OCI-LY7 (cell line): ENCODE results near the gene MRRF. TPM values are rescaled to one million over a fixed set of nuclear protein-coding genes. Genes with fewer than 3 reads are reported as not detected.
A peak's percentile ranks its signal among the peaks of the same experiment; 100 is the strongest.

Experiments
- BruUV-seq: library from RNA; stranded (reverse); fragments of 400-500 nt; replicated peaks from 2 replicates; lab custom pipeline; 2021; lab: Mats Ljungman, UMichigan
- CTCF ChIA-PET: fragments of 300-600 bp; sonication (Branson Sonifier 250); formaldehyde crosslinking; loops from one replicate; lab custom pipeline; 2022; ENCODE audit warnings: antibody characterized with exemption; ENCODE audit not compliant: unreplicated experiment; lab: Charles Lee
- POLR2A ChIA-PET: fragments of 300-600 bp; sonication (Branson Sonifier 250); formaldehyde crosslinking; loops from one replicate; lab custom pipeline; 2022; ENCODE audit warnings: antibody characterized with exemption; lab: Charles Lee
- DNase-seq: peaks from one replicate; pipeline ENCODE4 v3.0.0-alpha.2; 2015; ENCODE audit warnings: low spot score
- H2AFZ ChIP-seq: fragments of 200-600 bp; sonication (generic), shearing (Covaris generic); 2 replicates; pipeline ENCODE4 v1.6.1; 2014; ENCODE audit warnings: mild to moderate bottlenecking, antibody characterized with exemption, low read length, moderate library complexity
- H3K27ac ChIP-seq: fragments of 200-600 bp; sonication (generic); 2 replicates; pipeline ENCODE4 v1.5.1; 2014; ENCODE audit warnings: mixed run types, low read depth, mild to moderate bottlenecking, moderate library complexity, low read length, inconsistent platforms; ENCODE audit not compliant: poor library complexity, severe bottlenecking
- H3K36me3 ChIP-seq: fragments of 200-600 bp; sonication (generic); 2 replicates; pipeline ENCODE4 v1.6.1; 2014; ENCODE audit warnings: mild to moderate bottlenecking, antibody characterized with exemption, low read length, moderate library complexity, mixed read lengths; ENCODE audit not compliant: insufficient read depth
- H3K4me1 ChIP-seq: fragments of 200-600 bp; sonication (generic); 2 replicates; pipeline ENCODE4 v1.5.1; 2014; ENCODE audit warnings: mild to moderate bottlenecking, low read length; ENCODE audit not compliant: insufficient read depth, poor library complexity, severe bottlenecking
- H3K4me2 ChIP-seq: fragments of 200-600 bp; sonication (generic); 2 replicates; pipeline ENCODE4 v1.6.1; 2014; ENCODE audit warnings: mild to moderate bottlenecking, low read length
- H3K4me3 ChIP-seq: fragments of 200-600 bp; sonication (generic); 2 replicates; pipeline ENCODE4 v1.5.1; 2014; ENCODE audit warnings: mild to moderate bottlenecking, low read depth, low read length; ENCODE audit not compliant: poor library complexity, severe bottlenecking
- H3K79me2 ChIP-seq: fragments of 200-600 bp; sonication (generic); 2 replicates; pipeline ENCODE4 v1.6.1; 2016; ENCODE audit warnings: low read depth, mild to moderate bottlenecking, low read length, moderate library complexity, mixed read lengths; ENCODE audit not compliant: insufficient read depth
- H3K9me2 ChIP-seq: fragments of 200-600 bp; sonication (generic); 2 replicates; pipeline ENCODE4 v1.6.1; 2016; ENCODE audit warnings: mild to moderate bottlenecking, low read length, mixed read lengths; ENCODE audit not compliant: insufficient read depth
- H3K9me3 ChIP-seq: fragments of 200-600 bp; sonication (generic); 2 replicates; pipeline ENCODE4 v1.6.1; 2014; ENCODE audit warnings: mild to moderate bottlenecking, mixed run types, low read length, mixed read lengths
- H4K20me1 ChIP-seq: fragments of 200-600 bp; sonication (generic); 2 replicates; pipeline ENCODE4 v1.6.1; 2014; ENCODE audit warnings: mild to moderate bottlenecking, antibody characterized with exemption, low read length, moderate library complexity, mixed read lengths; ENCODE audit not compliant: insufficient read depth
- EZH2phosphoT487 ChIP-seq: fragments of 200-600 bp; sonication (generic); IDR thresholded peaks from 2 replicates; pipeline ENCODE4 v1.6.1; 2018; ENCODE audit warnings: low read depth, borderline replicate concordance, mild to moderate bottlenecking, mixed run types, antibody characterized with exemption, low read length, moderate library complexity, mixed read lengths
- intact Hi-C: fragments of 100-400 bp; cut with micrococcal nuclease; formaldehyde crosslinking; loops from one replicate; pipeline ENCODE4 v1.10.0; 2022; ENCODE audit not compliant: unreplicated experiment
- total RNA-seq, 2 experiments: library from RNA; depleted of rRNA in 1 of 2; stranded (reverse); fragments of >200 nt in 1 of 2; shearing (Covaris generic) in 1 of 2; gene quantifications; 2 replicates each; pipeline ENCODE4 v1.2.3, GENCODE V29; 2014 to 2022
- TF ChIP-seq, protein P1 (sequence below): fragments of 200-600 bp; sonication (generic); conservative IDR thresholded peaks from 2 replicates; pipeline ENCODE4 v1.5.1; 2014; ENCODE audit warnings: mild to moderate bottlenecking, antibody characterized with exemption, low read length, moderate library complexity, mixed read lengths

The MRRF gene
- total RNA-seq, 2 experiments from 2014 or later: 46.1 to 53.2 TPM

DNA sequence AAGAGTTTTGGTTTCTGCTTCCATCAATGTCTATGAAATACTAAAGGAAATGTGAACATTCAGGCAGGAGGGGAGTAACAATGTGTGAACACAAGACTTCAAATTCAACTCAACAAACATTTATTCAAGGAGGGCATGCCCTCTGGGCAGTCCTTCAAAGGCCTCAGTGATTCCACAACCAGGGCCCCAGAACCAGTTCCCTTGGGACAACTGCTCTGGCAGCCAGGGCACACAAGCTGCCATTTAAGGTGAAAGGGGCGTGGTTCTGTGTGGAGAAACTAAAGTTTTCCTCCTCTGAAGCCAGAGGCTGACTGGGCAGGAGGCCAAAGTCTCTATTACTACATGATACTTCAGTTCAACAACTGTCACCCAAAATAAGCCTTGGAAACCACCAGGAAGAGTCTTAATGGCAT is 3.2 kb upstream of the MRRF start:
- Histone ChIP-seq H3K9me2 (no peaks in the 10 kb centered on the region), H3K36me3 (peaks cover 73% of the 10 kb centered on the region), H3K79me2 (peaks cover 47% of the 10 kb centered on the region), H3K27ac (no peak overlapping the region), H3K4me1 (peaks cover 32% of the 10 kb centered on the region), H3K4me2 (0 out of 2 replicates have a peak overlapping the region, but pooled peaks have one; percentile 3), H2AFZ (no peak overlapping the region), H4K20me1 (peaks cover 10% of the 10 kb centered on the region; the same call in 1 of the 2 replicates), H3K4me3 (no peak overlapping the region), H3K9me3 (no peaks in the 10 kb centered on the region)
- ChIA-PET POLR2A (no interaction called here), CTCF (no interaction called here)
- no TSS peak for BruUV-seq
- intact Hi-C loops: loop anchor here (10.0 kb wide), 1 partner anchor 673 kb away; the partner anchor contains the start of gene ZBTB26
- no peak for TF ChIP-seq EZH2phosphoT487
- TF ChIP-seq, protein P1, sequence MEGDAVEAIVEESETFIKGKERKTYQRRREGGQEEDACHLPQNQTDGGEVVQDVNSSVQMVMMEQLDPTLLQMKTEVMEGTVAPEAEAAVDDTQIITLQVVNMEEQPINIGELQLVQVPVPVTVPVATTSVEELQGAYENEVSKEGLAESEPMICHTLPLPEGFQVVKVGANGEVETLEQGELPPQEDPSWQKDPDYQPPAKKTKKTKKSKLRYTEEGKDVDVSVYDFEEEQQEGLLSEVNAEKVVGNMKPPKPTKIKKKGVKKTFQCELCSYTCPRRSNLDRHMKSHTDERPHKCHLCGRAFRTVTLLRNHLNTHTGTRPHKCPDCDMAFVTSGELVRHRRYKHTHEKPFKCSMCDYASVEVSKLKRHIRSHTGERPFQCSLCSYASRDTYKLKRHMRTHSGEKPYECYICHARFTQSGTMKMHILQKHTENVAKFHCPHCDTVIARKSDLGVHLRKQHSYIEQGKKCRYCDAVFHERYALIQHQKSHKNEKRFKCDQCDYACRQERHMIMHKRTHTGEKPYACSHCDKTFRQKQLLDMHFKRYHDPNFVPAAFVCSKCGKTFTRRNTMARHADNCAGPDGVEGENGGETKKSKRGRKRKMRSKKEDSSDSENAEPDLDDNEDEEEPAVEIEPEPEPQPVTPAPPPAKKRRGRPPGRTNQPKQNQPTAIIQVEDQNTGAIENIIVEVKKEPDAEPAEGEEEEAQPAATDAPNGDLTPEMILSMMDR: no peak
- no peak for DNase-seq

DNA sequence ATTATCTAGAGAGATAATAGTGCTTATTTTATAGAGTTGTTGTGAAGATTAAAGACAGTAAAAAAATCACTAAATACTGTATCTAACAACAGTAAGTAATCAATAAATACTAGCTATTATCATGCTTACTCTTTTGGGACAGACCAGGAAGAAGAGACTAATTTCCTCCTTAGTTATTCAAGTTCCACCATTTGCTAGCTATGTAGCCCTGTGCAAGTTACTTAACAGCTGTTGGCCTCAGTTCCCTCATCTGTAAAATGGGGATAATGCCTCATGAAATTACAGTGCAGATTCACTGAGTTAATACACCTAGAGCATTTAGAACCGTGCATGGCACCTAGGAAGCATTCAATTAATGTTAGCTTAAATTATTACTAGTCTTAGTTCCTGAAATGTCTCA is 2.6 kb upstream of the MRRF start:
- no TSS peak for BruUV-seq
- no peak overlapping the region for H2AFZ ChIP-seq
- ChIA-PET POLR2A (no interaction called here), CTCF (no interaction called here)
- no peaks in the 10 kb centered on the region for H3K9me2 ChIP-seq
- H3K9me3 ChIP-seq: no peaks in the 10 kb centered on the region
- TF ChIP-seq EZH2phosphoT487: no peak
- TF ChIP-seq, protein P1: no peak
- H3K4me3 ChIP-seq: no peak overlapping the region
- H3K4me2 ChIP-seq: 0 out of 2 replicates have a peak overlapping the region, but pooled peaks have one; percentile 3
- H3K36me3 ChIP-seq: peaks cover 70% of the 10 kb centered on the region
- H4K20me1 ChIP-seq: peaks cover 10% of the 10 kb centered on the region; the same call in 1 of the 2 replicates
- H3K27ac ChIP-seq: no peak overlapping the region
- intact Hi-C loops: loop anchor here (10.0 kb wide), 1 partner anchor 673 kb away; the partner anchor contains the start of gene ZBTB26
- peaks cover 34% of the 10 kb centered on the region for H3K4me1 ChIP-seq
- peaks cover 53% of the 10 kb centered on the region for H3K79me2 ChIP-seq
- no peak for DNase-seq

GRCh38 chr9:122263699-122264349 is 858 bp upstream of the MRRF start:
- H2AFZ ChIP-seq: peak overlapping the region; percentile 58
- DNase-seq: peak; percentile 27

More at GRCh38 chr9:122263699-122264349, 858 bp upstream of the MRRF start:
- H3K9me3 ChIP-seq: no peaks in the 10 kb centered on the region
- no peaks in the 10 kb centered on the region for H3K9me2 ChIP-seq
- peaks cover 52% of the 10 kb centered on the region for H3K36me3 ChIP-seq
- peak overlapping the region; percentile 87 for H3K4me3 ChIP-seq
- POLR2A ChIA-PET: interaction anchor here (0.9 to 2.4 kb wide), 3 partner anchors 24 to 334 kb away, joined by 3 to 9 read pairs (median 3); no protein-coding TSS in a partner anchor
- intact Hi-C loops: loop anchor here (1.0 to 10.0 kb wide), 3 partner anchors 23 to 671 kb away; partner anchors contain the start of genes MORN5, NDUFA8 and ZBTB26
- CTCF ChIA-PET: interaction anchor here (0.6 kb wide), 1 partner anchor 106 kb away, joined by 3 read pairs; no protein-coding TSS in a partner anchor
- peak overlapping the region; percentile 87 for H3K4me2 ChIP-seq
- peak overlapping the region; percentile 90 for H3K27ac ChIP-seq
- peaks cover 70% of the 10 kb centered on the region for H3K79me2 ChIP-seq
- TF ChIP-seq, protein P1: no peak
- TF ChIP-seq EZH2phosphoT487: no peak
- peaks cover 10% of the 10 kb centered on the region; the same call in 1 of the 2 replicates for H4K20me1 ChIP-seq
- H3K4me1 ChIP-seq: peaks cover 51% of the 10 kb centered on the region
- no TSS peak for BruUV-seq
